Measurements from ENCODE around the gene SALL4.
A peak's percentile ranks its signal among the peaks of the same experiment; 100 is the strongest.
"Not testable (repeated sequence)": the region's sequence is repeated elsewhere in the genome, so short reads cannot be mapped to it uniquely, and the experiment has no call there.

The SALL4 gene

GRCh38 chr20:51763965-51764602, 38.2 kb downstream of the SALL4 start:
- DNase-seq: no peak

GRCh38 chr20:51760905-51761546, 41.3 kb downstream of the SALL4 start:
- no peak for DNase-seq

GRCh38 chr20:51759769-51760510, 42.4 kb downstream of the SALL4 start:
- DNase-seq: no peak

- DNase-seq: no peak
Measured at GRCh38 chr20:51758978-51759544, 43.3 kb downstream of the SALL4 start.

GRCh38 chr20:51757226-51757625, 45.1 kb downstream of the SALL4 start:
- no peak for DNase-seq

GRCh38 chr20:51756653-51757052, 45.7 kb downstream of the SALL4 start:
- DNase-seq: no peak

GRCh38 chr20:51753220-51753619, 49.1 kb downstream of the SALL4 start:
- DNase-seq: not testable (repeated sequence)

- DNase-seq: no peak
Measured at GRCh38 chr20:51752343-51752951, 49.9 kb downstream of the SALL4 start.

- DNase-seq: no peak
Measured at GRCh38 chr20:51750770-51751388, 51.4 kb downstream of the SALL4 start.

GRCh38 chr20:51750037-51750769, 52.1 kb downstream of the SALL4 start:
- DNase-seq: no peak

GRCh38 chr20:51749674-51750036, 52.7 kb downstream of the SALL4 start:
- no peak for DNase-seq

- DNase-seq: no peak
Measured at GRCh38 chr20:51747182-51747911, 55.0 kb downstream of the SALL4 start.

- DNase-seq: no peak
Measured at GRCh38 chr20:51745804-51746203, 56.5 kb downstream of the SALL4 start.

- no peak for DNase-seq
Measured at GRCh38 chr20:51740838-51741237, 61.5 kb downstream of the SALL4 start.

- DNase-seq: not testable (repeated sequence)
Measured at GRCh38 chr20:51740308-51740707, 62.0 kb downstream of the SALL4 start.

- DNase-seq: no peak
Measured at GRCh38 chr20:51739722-51740249, 62.5 kb downstream of the SALL4 start.

- peak; percentile 61 for DNase-seq
Measured at GRCh38 chr20:51738877-51739447, 63.4 kb downstream of the SALL4 start.

- DNase-seq: not testable (repeated sequence)
Measured at GRCh38 chr20:51738261-51738660, 64.1 kb downstream of the SALL4 start.

- DNase-seq: no peak
Measured at GRCh38 chr20:51736947-51737346, 65.4 kb downstream of the SALL4 start.

GRCh38 chr20:51735728-51736600, 66.4 kb downstream of the SALL4 start:
- no peak for DNase-seq

Data from NK-92 treated with Interleukin-12 subunit alpha and Interleukin-12 subunit beta, amount 100 ng/mL, for 24 hours (cell line).